ENCODE data around the gene RASA1. TPM values are rescaled to one million over a fixed set of nuclear protein-coding genes. Genes with fewer than 3 reads are reported as not detected.

The RASA1 gene
- total RNA-seq, 4 donors from 2014 or later: 22.8 to 37.7 (median 30.3) TPM

GRCh38 chr5:87413343-87413645 lies 145.6 kb downstream of the RASA1 start:
- DNase-seq (ENCODE audit: low spot score) (no peak), ATAC-seq (ENCODE audit: low FRiP score) (no peak)
- no peak for TF ChIP-seq CTCF (IDR thresholded peaks at IDR 0.05)

GRCh38 chr5:87418506-87418905 lies 150.8 kb downstream of the RASA1 start:
- no peak for TF ChIP-seq CTCF (IDR thresholded peaks at IDR 0.05)
- no peak for DNase-seq (ENCODE audit: low spot score)
- no peak for ATAC-seq (ENCODE audit: low FRiP score)

- ATAC-seq (ENCODE audit: low FRiP score): no peak
These were observed 153.6 kb downstream of the RASA1 start for GRCh38 chr5:87421307-87421706.

GRCh38 chr5:87423755-87424154 lies 156.1 kb downstream of the RASA1 start:
- no peak for DNase-seq (ENCODE audit: low spot score)
- TF ChIP-seq CTCF (IDR thresholded peaks at IDR 0.05): no peak
- ATAC-seq (ENCODE audit: low FRiP score): no peak

More at GRCh38 chr5:87421307-87421706, 153.6 kb downstream of the RASA1 start:
- no peak for DNase-seq (ENCODE audit: low spot score)
- TF ChIP-seq CTCF (IDR thresholded peaks at IDR 0.05): no peak

- no peak for TF ChIP-seq CTCF (IDR thresholded peaks at IDR 0.05)
- DNase-seq (ENCODE audit: low spot score) (no peak), ATAC-seq (ENCODE audit: low FRiP score) (no peak)
These were observed 163.3 kb downstream of the RASA1 start for GRCh38 chr5:87430863-87431457.

- no peak for DNase-seq (ENCODE audit: low spot score)
- no peak for TF ChIP-seq CTCF (IDR thresholded peaks at IDR 0.05)
- no peak for ATAC-seq (ENCODE audit: low FRiP score)
These were observed 164.8 kb downstream of the RASA1 start for GRCh38 chr5:87432460-87432859.

- DNase-seq (ENCODE audit: low spot score) (no peak), ATAC-seq (ENCODE audit: low FRiP score) (no peak)
- TF ChIP-seq CTCF (IDR thresholded peaks at IDR 0.05): no peak
These were observed 166.3 kb downstream of the RASA1 start for GRCh38 chr5:87433945-87434344.

Data from omental fat pad (tissue), 4 donors.